ENCODE measurements around the gene GABRD.
A peak's percentile ranks its signal among the peaks of the same experiment; 100 is the strongest.

The GABRD gene

DNA sequence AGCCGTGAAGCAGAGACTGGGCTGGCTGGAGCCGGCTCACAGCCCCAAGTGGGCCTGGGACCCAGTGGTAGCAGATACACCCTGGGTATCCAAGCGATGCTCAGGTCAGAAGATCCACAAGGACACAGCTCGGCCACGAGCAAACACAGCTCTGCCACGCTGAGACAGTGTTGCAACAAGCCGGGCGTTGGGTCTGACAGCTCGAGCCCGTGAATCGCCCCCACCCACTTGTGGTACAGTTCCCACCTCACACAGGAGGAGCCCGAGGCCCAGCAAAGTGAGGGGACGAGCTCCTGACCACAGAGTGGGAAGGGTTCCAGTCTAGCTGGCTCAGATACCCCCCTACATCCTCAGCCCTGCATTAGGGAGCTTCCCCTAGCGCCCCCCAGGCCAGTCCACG is 22.2 kb downstream of the GABRD start:
- no peak for DNase-seq

- no peak for DNase-seq
Observed at GRCh38 chr1:2041887-2042286, 22.7 kb downstream of the GABRD start.

DNA sequence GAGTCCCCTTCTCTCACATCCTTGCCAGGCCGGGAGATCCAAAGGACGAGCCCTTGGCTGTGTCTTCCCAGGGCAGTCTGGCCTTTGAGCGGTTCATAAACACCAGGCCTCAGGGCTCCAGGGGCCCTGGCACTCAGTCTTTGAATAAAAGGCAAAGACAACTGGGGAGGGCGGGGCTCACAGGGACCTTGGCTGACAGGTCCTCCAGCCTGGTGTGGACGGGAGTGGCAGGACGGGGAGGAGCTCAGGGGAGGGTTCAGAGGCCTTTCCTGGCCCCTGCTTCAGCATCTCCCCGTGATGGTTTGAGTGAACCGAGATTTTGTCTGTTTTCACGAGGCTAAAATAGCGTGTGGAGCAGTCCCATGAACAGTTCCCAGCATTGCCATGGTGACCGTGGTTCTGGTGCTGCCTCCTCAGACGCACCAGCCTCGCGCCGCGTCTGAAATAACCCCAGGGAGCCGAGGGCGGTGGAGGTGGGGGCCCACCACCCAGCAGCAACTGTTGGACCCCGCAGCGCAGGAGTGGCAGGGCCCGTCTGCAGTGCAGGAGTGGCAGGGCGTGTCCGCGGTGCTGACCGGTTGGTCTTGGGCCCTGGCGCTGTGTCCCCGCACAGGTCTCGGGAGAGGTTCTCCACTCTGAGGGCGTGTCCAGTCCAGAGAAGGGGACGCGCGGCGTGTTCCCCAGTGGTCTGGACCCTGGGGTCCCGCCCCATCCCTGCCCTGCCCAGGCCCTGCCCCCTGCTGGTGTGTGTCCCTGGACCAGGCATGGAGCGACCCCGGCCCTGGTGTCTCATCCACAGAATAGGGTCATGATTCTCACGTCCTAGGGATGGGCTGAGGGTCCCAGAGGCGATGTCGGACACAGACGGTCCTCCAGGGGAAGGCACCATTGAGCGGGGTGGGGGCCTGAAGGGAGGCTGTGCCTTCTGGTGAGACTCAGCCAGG is 24.0 kb downstream of the GABRD start:
- no peak for DNase-seq

DNA sequence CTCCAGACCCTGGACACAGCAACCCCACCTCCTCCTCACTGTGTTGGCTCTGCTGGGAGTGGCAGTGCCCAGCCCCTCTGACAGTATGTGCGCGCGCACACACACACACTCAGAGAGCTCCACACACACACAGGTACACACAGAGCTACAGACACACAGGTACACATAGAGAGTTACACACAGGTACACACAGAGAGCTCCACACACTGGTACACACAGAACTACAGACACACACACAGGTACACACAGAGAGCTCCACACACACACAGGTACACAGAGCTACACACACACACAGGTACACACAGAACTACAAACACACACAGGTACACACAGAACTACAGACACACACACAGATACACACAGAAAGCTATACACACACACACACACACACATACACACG is 24.7 kb downstream of the GABRD start:
- no peak for DNase-seq

DNA sequence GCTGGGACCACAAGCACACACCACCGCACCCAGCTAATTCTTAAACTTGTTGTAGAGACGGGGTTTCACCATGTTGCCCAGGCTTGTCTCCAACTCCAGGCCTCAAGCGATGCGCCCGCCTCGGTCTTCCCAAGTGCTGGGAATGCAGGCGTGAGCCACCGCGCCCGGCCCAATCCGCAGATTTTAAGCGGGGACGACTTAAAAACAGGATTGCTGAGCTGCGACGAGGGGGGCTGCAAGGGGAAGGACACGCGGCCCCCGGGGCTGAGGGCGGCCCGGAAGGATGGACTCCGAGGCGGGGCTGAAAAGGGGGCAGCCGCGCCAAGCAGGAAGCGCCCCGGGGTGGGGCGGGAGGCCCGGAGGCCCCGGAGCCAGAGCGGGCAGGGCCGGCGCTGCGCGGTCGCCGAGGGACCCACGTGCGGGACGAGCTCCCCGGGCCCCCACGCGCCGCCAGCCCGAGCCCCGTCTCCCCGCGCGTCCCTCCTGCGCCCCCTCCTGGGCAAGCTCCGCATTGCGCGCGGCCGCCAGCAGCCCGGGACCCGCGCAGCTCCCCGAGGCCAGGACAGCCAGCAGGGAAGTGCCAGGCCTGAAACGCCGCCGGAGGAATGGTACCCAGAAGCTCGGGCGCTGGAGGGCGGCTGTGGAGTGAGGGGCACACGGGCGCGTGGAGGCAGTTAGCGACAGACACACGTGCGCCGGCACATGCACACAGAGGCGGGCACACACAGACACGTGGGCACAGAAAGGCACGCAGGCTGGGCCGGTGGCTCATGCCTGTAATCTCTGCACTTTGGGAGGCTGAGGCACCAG is 25.6 kb downstream of the GABRD start:
- peak; percentile 83 for DNase-seq

GRCh38 chr1:2045468-2046173 is 26.5 kb downstream of the GABRD start:
- DNase-seq: no peak

DNA sequence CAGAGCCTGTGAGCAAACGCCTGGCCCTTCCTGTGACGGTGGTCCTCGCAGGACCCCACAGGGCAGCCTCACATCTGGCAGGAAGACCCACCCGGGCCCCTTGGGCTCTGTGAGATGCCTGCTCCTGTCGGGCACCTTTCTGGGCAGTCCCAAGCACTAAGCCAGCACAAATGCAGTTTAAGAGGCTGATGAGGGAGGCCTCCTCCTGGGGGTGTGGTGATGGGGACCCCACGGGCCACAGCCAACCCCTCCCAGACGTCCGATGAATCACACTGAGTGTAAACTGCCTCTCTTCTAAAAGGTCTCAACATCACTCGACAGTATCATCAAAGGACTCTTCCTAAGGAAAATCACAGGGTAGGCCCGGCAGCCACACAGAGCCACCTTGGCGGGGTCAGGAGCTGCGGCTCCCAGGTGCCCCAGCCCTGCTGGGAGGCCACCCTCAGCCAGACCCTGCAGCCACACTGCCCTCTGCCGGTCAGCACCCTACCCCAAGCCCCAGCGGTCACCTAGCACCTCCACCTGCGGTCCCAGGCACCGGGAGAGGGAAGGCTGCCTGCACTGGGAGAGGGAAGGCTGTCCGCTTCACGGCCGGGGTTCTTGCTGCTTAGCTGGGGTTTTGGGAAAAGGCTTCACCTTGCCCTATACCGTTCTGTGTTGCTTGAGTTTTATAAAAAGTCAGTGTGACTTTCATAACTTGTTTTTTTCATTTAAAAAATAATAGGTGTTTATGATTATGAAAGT is 27.2 kb downstream of the GABRD start:
- peak; percentile 39 for DNase-seq

GRCh38 chr1:2046953-2047748 is 28.0 kb downstream of the GABRD start:
- DNase-seq: no peak

GRCh38 chr1:2047749-2048729 is 28.9 kb downstream of the GABRD start:
- no peak for DNase-seq

- peak; percentile 10 for DNase-seq
Observed at GRCh38 chr1:2049225-2049717, 30.1 kb downstream of the GABRD start.

DNA sequence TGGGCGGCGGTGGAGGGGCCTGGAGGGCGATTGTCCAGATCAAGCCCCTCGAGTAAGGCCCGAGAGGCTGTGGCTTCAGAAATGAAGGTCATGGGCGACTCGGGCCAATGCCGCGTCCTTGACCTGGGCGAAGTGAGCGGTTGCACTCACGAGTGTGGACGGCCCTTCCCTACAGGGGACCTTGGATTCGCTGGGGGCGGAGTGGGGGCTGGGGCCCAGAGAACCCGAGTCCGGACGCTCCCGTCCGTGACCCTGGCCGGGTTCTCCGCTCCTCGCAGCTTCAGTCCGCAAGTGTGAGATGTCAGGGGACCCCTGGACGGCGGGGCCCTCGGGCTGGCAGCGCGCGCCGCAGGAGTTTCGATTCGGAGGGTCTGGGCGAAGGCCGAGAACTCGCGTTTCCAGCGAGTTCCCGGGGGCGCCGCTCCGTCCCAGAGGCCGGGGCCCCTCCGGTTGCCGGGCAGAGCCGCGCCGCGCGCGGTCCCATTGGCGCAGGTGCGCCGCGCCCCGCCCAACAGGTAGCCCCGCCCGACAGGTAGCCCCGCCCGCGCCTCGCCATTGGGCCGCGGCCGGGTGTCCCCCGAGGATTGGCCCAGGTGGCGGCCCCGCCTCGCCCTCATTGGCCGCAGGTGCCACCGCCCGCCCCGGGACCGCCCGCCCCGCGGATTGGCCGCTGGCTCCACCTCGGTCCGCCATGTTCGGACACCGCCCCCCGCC is 30.7 kb downstream of the GABRD start, which contains the start of gene PRKCZ:
TSS of gene PRKCZ (plus strand) at position 694 of the 714 bp plus-strand sequence. CDS start 220 bp downstream, outside the sequence.
- DNase-seq: peak; percentile 95

DNA sequence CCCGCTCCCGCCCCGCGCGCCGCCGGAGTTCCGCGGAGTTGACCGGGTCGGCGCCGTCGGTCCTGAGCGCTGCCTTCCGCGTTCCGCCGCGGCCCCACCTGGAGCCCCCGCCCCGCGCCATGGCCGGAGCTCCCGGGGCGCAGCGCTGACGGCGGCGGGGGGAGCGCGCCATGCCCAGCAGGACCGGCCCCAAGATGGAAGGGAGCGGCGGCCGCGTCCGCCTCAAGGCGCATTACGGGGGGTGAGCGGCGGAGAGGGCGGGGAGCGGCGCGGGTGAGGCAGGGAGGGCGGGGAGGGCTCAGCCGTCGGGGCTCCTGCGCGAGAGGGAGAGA is 31.3 kb downstream of the GABRD start:
- no peak for DNase-seq

DNA sequence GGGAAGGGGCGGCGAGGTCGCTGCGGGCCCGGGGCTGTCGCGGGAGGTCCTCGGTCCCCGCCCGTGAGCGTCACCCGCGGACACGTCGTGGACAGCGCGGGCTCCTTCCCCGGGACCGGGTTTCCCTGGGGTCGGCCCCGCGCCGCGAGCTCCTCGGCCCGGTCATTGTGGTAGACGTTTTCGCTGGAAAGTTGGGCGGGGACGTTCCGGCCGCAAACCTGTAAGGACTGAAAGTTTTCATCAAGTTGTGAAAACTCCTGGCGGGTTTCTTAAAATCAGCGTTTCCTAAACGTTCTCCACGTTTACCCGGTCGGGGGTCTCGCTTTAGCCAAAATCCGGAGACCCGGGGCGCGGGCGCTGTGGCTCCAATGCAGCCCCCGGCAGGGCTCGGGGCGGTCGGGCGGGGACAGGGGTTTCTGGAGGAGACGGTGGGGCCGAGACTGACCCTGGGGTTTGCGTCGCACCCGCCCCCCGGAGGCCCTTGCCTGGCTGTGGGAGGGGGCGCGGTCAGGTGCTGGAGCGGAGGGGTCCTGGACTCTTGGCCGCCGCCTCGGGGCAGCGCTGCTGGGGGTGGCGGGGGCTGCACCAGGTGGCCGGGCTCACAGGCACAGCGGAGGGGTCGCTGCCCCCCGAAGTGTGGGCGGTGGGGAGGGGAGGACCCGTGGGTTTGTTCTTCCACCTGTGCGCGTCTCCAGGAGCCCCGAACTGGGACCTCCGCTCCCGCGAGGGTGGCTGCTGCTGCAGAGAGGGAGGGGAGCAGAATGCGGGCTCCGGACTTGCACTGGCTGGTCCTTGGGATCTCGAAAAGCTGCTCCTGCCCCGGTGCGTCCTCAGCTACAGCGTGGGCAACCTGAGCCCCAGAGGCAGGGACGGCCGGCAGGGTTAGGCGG is 31.9 kb downstream of the GABRD start:
- no peak for DNase-seq

DNA sequence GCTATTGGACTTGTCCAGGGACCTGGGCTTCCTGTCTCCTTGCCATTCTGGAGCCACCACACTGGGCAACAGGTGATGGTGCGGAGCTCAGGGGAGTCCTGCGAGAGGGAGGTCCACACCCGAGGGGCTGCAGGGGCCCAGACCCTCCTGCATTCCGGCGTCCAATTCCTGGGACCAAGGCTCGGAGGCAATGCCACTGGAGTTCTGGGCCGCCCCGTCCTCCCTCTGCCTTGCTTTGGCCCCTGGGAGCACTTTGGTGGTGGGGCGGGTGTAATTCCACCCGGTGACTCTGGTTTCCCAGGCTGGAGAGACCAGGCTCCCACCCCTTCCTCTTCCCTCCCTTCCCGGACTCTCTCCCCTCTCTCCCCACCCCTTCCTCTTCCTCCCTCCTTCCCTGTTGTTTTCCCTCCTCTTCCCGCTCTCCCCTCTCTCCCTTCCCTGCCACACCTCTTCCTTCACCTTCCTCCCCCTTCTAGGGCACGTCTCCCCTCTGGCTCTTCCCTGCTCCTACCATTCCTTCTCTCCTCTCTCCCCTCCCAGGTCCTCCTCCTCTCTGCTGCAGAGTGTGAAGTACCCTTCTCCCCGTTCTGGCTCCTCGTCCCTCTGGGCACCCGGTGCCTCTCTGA is 33.0 kb downstream of the GABRD start:
- DNase-seq: no peak

DNA sequence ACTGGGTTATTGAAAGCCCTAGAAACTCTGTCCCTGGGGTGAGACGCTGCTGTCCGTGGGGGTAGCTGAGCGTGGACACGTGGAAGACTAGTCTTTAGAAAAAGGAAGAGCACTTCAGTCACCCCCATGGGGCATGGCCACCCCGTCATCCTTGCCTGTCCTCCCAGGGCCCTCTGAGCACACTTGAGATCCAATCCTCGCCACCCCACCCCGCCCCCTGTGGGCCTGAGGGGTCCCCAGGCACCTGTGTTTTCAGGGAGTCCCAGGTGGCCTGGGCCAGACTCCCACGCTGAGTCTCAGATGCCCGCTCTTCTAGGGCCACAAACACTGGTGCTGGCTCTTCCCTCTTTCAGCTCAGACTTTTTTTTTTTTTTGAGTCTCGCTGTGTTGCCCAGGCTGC is 33.6 kb downstream of the GABRD start:
- no peak for DNase-seq

DNA sequence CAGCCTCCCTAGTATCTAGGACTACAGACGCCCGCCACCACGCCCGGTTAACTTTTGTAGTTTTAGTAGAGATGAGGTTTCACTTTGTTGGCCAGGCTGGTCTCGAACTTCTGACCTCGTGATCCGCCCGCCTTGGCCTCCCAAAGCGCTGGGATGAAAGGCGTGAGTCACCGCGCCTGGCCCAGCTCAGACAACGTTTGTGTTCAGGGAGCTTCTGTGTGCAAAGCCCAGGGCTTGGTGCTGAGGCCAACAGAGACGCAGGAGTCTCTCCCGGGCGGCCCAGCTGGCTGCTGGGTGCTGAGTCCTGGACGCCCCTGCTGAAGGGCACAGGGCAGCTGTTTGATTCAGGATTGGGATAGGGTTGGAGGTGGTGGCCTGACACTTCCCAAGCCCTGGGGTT is 34.1 kb downstream of the GABRD start:
- DNase-seq: no peak

- DNase-seq: no peak
Observed at GRCh38 chr1:2053784-2054376, 34.7 kb downstream of the GABRD start.

DNA sequence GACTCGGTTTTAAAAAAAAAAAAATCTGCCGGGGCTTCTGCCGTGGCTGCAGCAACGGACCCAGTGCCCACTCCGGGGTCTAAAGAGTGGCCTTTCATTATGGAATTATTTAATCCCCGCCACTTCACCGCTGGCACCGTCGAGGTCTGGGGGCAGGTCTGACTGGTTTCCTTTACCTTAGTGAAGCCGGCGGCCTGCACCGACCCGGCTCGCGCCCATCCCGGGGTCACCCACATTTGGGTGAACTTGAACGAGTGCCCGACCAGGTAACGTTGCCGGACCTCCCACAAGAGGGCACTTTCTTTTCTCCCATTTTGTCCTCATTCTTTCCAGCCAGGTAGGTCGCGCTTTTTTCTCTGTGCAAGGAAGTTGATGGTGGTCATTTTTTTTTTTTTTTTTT is 35.4 kb downstream of the GABRD start:
- DNase-seq: no peak

Measured in CD4-positive, alpha-beta T cell treated with Interleukin-12 subunit alpha and Interleukin-12 subunit beta, for 1 hour (primary cell).